DMS 273 treated with DMSO at 0.1 percent for 48 hours (cell line): ENCODE data around the gene ELK3.

Experiments used
- DNase-seq: peaks from one replicate; lab custom pipeline; 2025; lab: John Stamatoyannopoulos, UW

The ELK3 gene

GRCh38 chr12:96212456-96213375, 18.5 kb downstream of the ELK3 start:
- no peak for DNase-seq

GRCh38 chr12:96213869-96214268, 19.7 kb downstream of the ELK3 start:
- no peak for DNase-seq

GRCh38 chr12:96215919-96216273, 21.7 kb downstream of the ELK3 start:
- DNase-seq, result no peak

GRCh38 chr12:96218989-96219678, 25.0 kb downstream of the ELK3 start:
- DNase-seq, result no peak

- DNase-seq, result peak; percentile 28
These were observed 25.6 kb downstream of the ELK3 start for GRCh38 chr12:96219700-96220206.

- DNase-seq, result no peak
These were observed 26.7 kb downstream of the ELK3 start for GRCh38 chr12:96220902-96221301.

GRCh38 chr12:96221391-96221790, 27.2 kb downstream of the ELK3 start:
- no peak for DNase-seq

GRCh38 chr12:96223411-96224218, 29.4 kb downstream of the ELK3 start:
- no peak for DNase-seq

- DNase-seq, result no peak
These were observed 30.0 kb downstream of the ELK3 start for GRCh38 chr12:96224219-96224615.

- no peak for DNase-seq
These were observed 31.1 kb downstream of the ELK3 start for GRCh38 chr12:96225044-96225855.

GRCh38 chr12:96225994-96226399, 31.8 kb downstream of the ELK3 start:
- no peak for DNase-seq

GRCh38 chr12:96226401-96226800, 32.2 kb downstream of the ELK3 start:
- DNase-seq, result no peak

GRCh38 chr12:96226801-96227348, 32.7 kb downstream of the ELK3 start:
- no peak for DNase-seq

- no peak for DNase-seq
These were observed 33.4 kb downstream of the ELK3 start for GRCh38 chr12:96227365-96228106.

GRCh38 chr12:96228566-96229248, 34.5 kb downstream of the ELK3 start:
- no peak for DNase-seq

GRCh38 chr12:96230646-96231045, 36.5 kb downstream of the ELK3 start:
- DNase-seq, result no peak

- no peak for DNase-seq
These were observed 39.0 kb downstream of the ELK3 start for GRCh38 chr12:96233168-96233567.

GRCh38 chr12:96233939-96234461, 39.8 kb downstream of the ELK3 start:
- DNase-seq, result peak; percentile 43
